Hematopoietic multipotent progenitor cell treated with erythropoietin and hydrocortisone succinate and interleukin-3 and kit ligand, for 15 days (in vitro differentiated cells): ENCODE results near the gene MARK1.
"Not testable (repeated sequence)": the region's sequence is repeated elsewhere in the genome, so short reads cannot be mapped to it uniquely, and the experiment has no call there.

Source experiments
- DNase-seq: peaks from one replicate; pipeline ENCODE4 v3.0.0-alpha.2; 2015; ENCODE audit warnings: low spot score

Gene MARK1

GRCh38 chr1:220628431-220628830, 100.5 kb downstream of the MARK1 start:
- no peak for DNase-seq

DNA sequence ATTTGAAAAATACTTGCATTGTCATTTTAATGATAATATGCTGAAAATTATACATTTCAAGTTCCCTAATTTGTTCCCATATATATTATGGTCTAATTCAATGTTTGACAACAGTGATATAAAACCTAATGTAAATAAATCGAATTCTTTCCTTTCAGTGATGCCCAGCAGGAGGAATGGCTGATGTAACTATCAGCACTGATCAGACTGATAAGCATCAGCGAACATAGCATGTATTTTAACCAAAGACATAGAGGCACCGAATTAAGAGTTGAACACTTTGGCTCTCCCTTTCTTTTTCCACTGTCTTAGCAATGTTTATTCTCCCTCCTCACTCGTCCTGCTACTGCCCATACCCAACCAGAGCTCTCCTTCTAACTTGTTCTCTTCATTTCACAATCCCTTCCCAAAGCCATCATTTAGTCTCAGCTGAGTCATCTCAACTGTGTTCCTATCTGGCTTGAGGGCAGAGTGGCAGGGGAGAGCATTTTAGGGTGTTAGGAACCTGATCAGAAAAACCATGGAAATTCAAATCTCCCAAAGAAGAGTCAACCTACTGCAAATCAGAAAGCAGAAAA, 103.4 kb downstream of the MARK1 start:
- DNase-seq = no peak

DNA sequence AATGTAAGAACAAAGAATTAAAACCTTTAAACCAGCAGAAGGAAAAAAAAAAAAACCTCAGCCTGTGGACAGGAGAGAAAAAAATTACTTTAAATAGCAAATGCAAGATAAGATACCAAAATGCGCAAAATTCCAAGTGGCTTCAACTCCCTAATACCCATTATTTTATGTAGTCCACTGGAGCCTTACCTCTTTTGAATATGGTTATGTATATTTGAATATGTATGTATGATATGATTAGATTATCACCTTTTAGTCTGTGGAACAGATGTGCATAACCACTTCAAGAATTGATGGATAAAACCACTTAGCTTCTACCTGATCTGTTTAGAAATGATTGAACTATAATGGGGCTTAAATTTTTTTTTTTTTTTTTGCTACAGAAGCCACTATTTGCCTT, 109.8 kb downstream of the MARK1 start:
- DNase-seq = no peak

- no peak for DNase-seq
These were observed 114.3 kb downstream of the MARK1 start for GRCh38 chr1:220642285-220642684.

DNA sequence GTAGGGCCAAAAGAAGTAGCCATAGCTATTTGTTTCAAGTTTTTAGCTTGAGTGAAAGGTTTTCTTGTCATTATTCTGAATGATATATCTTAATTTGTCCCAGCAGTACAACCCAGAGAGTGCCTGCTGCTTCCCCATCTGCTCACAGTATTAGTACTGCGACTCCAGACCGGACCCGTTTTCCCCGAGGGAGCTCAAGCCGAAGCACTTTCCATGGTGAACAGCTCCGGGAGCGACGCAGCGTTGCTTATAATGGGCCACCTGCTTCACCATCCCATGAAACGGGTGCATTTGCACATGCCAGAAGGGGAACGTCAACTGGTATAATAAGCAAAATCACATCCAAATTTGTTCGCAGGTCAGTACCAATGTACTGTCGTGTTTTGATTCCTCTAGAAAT, 125.1 kb downstream of the MARK1 start:
- DNase-seq = no peak

DNA sequence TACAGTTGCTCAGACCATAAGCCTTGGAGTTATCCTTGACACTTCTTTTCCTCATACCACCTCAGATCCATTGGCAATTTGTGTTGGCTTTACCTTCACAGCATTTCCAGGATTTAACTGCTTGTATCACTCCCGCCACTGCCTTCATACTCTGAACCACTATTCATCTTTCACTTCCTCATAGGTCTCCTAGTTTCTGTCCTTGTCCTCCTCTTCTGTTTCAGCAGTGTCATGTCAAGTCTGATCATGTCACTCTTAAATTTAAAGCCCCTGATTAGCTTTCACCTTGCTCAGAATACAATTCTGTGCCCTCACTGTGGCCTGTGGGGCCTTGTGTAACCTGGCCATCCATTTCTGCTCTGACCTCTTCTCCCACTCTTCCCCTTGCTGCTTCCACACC, 127.6 kb downstream of the MARK1 start:
- DNase-seq = no peak

GRCh38 chr1:220655961-220656740, 128.2 kb downstream of the MARK1 start:
- DNase-seq = no peak

DNA sequence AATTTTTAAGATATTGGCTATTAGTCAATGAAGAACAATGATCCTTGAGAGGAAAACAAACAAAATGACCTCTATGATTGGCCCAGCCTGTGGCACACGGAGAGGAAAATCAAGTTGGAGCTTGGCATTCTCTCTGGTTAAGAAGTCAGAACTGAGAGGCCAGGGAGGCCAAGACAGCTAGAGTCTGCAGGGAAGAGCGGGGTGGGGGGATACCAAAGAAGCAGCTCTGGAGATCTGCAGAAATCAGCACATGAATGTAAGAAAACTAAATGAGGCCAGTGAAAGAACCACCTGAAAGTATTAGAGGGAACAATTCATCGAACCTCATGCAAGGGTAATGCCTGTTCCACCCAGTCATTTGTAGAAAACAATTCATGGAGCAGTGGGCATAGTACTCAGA, 138.4 kb downstream of the MARK1 start:
- DNase-seq = no peak

DNA sequence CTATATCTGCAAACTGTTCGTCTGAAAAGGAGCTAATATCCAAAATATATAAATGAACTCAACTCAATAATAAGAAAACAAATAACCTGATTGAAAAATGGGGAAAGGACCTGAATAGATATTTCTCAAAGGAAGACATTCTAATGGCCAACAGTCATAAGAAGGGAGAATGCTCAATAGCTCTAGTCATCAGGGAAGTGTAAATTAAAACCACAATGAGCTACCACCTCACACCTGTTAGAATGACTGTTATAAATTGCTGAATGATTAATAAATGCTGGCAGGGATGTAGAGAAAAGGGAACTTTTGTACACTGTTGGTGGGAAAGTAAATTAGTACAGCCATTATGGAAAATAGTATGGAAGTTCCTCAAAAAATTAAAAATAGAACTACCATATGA, 141.1 kb downstream of the MARK1 start:
- DNase-seq = no peak

DNA sequence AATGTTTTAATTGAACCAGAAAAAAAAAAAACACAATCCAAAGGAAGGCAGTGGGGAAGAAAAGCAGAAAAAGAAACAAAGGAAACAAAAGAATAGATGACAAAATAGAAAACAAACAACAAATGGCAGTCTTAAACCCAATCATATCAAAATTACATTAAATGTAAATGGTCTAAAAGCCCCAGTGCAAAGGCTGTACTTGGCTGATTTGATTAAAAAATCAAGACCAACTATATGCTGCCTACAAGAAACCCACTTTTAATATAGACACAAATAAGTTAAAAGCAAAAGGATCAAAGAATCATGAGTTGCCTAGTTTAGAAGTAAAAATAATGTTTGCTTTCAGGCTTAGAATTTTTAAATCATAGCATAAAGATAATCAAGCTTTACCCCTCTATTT, 142.4 kb downstream of the MARK1 start:
- DNase-seq = no peak

- DNase-seq = no peak
These were observed 146.0 kb downstream of the MARK1 start for GRCh38 chr1:220673921-220674320.

DNA sequence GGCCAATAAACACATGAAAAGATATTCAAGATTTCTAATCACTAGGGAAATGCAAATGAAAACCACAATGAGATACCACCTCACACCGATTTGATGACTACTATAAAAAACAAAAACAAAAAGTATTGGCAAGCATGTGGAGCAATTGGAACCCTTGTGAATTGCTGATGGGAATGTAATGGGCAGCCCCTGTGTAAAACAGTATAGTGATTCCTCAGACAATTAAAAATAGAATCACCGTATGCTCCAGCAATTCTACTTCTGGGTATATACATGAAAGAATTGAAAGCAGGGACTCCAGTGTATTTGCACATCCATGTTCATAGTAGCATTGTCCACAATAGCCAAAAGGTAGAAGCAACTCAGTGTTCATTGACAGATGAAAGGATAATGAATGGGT, 149.3 kb downstream of the MARK1 start:
- DNase-seq = no peak

- DNase-seq = peak; percentile 8
These were observed 152.2 kb downstream of the MARK1 start for GRCh38 chr1:220680085-220680687.

- DNase-seq = no peak
These were observed 153.4 kb downstream of the MARK1 start for GRCh38 chr1:220681220-220681880.

- DNase-seq = no peak
These were observed 155.1 kb downstream of the MARK1 start for GRCh38 chr1:220682901-220683576.

GRCh38 chr1:220683716-220684115, 155.8 kb downstream of the MARK1 start:
- DNase-seq = not testable (repeated sequence)

DNA sequence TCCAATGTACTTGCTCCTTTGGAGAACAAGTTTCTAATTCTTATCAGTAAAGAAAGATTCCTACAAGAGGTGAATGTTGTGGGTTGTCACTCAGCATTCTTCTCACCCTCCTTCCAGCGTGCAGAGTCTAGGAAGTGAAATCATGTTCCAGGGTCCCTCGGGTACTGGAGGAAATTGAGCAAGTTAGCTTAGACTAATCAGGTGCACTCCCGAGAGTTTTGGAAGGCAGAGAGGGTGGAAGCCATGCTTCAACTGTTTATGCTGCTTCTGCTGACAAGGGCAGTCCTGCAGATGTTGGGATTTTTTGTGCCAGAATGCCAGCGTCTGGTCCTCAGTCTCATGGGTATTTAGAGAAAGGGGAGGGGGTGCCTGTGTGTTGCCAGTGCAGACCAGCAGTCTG, 157.0 kb downstream of the MARK1 start:
- DNase-seq = no peak

DNA sequence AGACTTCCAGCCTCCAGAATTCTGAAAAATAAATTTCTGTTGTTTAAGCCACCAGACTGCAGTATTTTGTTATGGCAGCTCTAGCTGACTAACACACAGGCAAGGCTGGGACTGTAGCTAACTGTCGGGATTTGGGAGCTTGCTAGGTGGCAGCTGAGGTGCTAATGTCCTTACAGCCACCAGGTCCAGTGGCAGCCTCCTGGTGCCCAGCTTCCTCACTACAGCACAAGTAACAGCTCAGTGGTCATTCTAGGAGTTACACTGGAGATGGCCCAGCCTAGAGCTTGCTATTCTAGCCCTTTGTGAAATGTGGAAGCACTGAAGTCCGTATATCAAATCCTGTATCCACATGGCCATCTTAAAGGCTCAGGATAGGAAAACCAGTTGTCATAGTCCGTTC, 157.9 kb downstream of the MARK1 start:
- no peak for DNase-seq

GRCh38 chr1:220687809-220688208, 159.9 kb downstream of the MARK1 start:
- no peak for DNase-seq

- no peak for DNase-seq
These were observed 161.7 kb downstream of the MARK1 start for GRCh38 chr1:220689666-220690065.

DNA sequence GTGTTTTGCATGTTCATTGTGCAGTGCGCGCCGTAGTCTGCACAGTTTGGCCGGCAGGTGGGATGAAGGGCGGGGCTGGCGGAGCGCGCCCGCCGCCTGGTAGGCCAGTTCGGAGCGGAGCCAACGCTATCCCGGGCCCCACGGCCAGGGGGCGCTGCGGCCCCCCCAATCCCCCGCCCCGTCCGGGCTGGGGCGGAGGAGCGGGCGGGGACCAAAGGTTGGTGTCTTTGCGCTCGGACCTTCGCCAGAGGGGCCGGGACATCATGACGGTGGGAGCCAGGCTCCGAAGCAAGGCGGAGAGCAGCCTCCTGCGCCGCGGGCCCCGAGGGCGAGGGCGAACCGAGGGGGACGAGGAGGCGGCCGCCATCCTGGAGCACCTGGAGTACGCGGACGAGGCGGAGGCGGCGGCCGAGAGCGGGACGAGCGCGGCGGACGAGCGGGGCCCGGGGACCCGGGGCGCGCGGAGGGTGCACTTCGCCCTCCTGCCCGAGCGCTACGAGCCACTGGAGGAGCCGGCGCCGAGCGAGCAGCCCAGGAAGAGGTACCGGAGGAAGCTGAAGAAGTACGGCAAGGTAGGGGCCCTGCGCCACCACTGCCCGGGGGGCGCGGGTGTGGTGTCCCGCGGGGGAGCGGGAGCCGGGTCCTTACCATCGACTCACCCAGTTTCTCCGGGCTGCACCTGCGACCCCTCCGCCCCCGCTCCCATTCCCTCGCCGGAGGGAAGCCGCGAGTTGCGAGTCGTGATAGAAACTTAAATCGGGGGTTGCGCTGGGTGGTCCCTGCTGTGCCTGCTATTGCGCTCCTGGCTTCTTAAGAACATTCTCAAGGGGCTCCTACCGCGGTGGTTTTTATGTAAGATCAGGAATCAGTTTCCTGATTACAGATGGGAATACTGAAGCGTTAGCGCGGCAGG, 162.5 kb downstream of the MARK1 start, which contains the start of gene C1orf115:
TSS of gene C1orf115 (plus strand) at position 224 of the 913 bp plus-strand sequence. CDS start at position 264, 40 bp downstream.
- peak; percentile 29 for DNase-seq
